HepG2 (cell line): Measurements from ENCODE around the gene PDE3B. TPM values are rescaled to one million over a fixed set of nuclear protein-coding genes. Genes with fewer than 3 reads are reported as not detected.
A peak's percentile ranks its signal among the peaks of the same experiment; 100 is the strongest.

Experiments used
- BCL3 ChIP-seq: sonication (generic); formaldehyde crosslinking; IDR thresholded peaks from 2 replicates; pipeline ENCODE4 v1.5.1; 2020; ENCODE audit warnings: mild to moderate bottlenecking, missing genetic modification reagents, moderate library complexity
- FOXO4 ChIP-seq: sonication (generic); formaldehyde crosslinking; conservative IDR thresholded peaks from 2 replicates; pipeline ENCODE4 v1.8.1; 2023; ENCODE audit warnings: missing genetic modification reagents
- GATAD1 ChIP-seq: IDR thresholded peaks from 2 replicates; pipeline ENCODE4 v1.6.1; 2016; ENCODE audit warnings: missing genetic modification reagents, missing compliant biosample characterization
- MAX ChIP-seq: IDR thresholded peaks from 2 replicates; pipeline ENCODE4 v1.6.1; 2012; ENCODE audit warnings: inconsistent platforms
- MLXIP ChIP-seq: sonication (generic); formaldehyde crosslinking; IDR thresholded peaks from 2 replicates; pipeline ENCODE4 v1.9.0; 2021; ENCODE audit warnings: missing genetic modification reagents, borderline replicate concordance
- MTF1 ChIP-seq: sonication (generic); formaldehyde crosslinking; IDR thresholded peaks from 2 replicates; pipeline ENCODE4 v1.5.0; 2020; ENCODE audit warnings: missing genetic modification reagents
- MYC ChIP-seq: sonication (generic); formaldehyde crosslinking; IDR thresholded peaks from 2 replicates; pipeline ENCODE4 v1.9.0; 2021; ENCODE audit warnings: missing genetic modification reagents, borderline replicate concordance
- NCOR1 ChIP-seq: fragments of 200-600 bp; sonication (generic); IDR thresholded peaks from 2 replicates; pipeline ENCODE4 v1.7.0; 2017; ENCODE audit warnings: antibody characterized with exemption, low read length, borderline replicate concordance
- NFATC3 ChIP-seq: sonication (generic); formaldehyde crosslinking; IDR thresholded peaks from 2 replicates; pipeline ENCODE4 v1.5.1; 2020; ENCODE audit warnings: mild to moderate bottlenecking, missing genetic modification reagents
- NR2F2 ChIP-seq: IDR thresholded peaks from 2 replicates; pipeline ENCODE4 v1.6.1; 2012; ENCODE audit warnings: low read depth, inconsistent platforms, borderline replicate concordance
- PBX3 ChIP-seq: sonication (generic); formaldehyde crosslinking; IDR thresholded peaks from 2 replicates; pipeline ENCODE4 v1.8.1; 2023; ENCODE audit warnings: missing genetic modification reagents, inconsistent platforms, borderline replicate concordance
- PCBP2 ChIP-seq: fragments of 200-400 bp; formaldehyde crosslinking; optimal IDR thresholded peaks from 2 replicates; pipeline ENCODE3; 2018; ENCODE audit warnings: low read length, low read depth; ENCODE audit not compliant: poor library complexity, severe bottlenecking
- RBM22 ChIP-seq: fragments of 200-400 bp; formaldehyde crosslinking; optimal IDR thresholded peaks from 2 replicates; pipeline ENCODE3; 2017; ENCODE audit warnings: mild to moderate bottlenecking, low read length, moderate library complexity
- SUZ12 ChIP-seq: fragments of 150-350 bp; IDR thresholded peaks from 2 replicates; pipeline ENCODE4 v1.6.1; 2014; ENCODE audit warnings: low read depth, low read length
- ZNF10 ChIP-seq: sonication (generic); formaldehyde crosslinking; IDR thresholded peaks from 2 replicates; pipeline ENCODE4 v1.4.0; 2020; ENCODE audit warnings: mild to moderate bottlenecking, low read depth, missing genetic modification reagents, borderline replicate concordance
- ZNF180 ChIP-seq: sonication (generic); formaldehyde crosslinking; IDR thresholded peaks from 2 replicates; pipeline ENCODE4 v1.4.0; 2020; ENCODE audit warnings: low read depth, missing genetic modification reagents, borderline replicate concordance
- ZNF343 ChIP-seq: sonication (generic); formaldehyde crosslinking; IDR thresholded peaks from 2 replicates; pipeline ENCODE4 v1.4.0; 2020; ENCODE audit warnings: mild to moderate bottlenecking, missing genetic modification reagents
- ZNF577 ChIP-seq: sonication (generic); formaldehyde crosslinking; IDR thresholded peaks from 2 replicates; pipeline ENCODE4 v1.4.0; 2020; ENCODE audit warnings: mild to moderate bottlenecking, low read depth, missing genetic modification reagents, borderline replicate concordance
- ZNF7 ChIP-seq: IDR thresholded peaks from 2 replicates; pipeline ENCODE4 v1.6.1; 2016; ENCODE audit warnings: missing biosample characterization, missing genetic modification reagents
- ZNF770 ChIP-seq: sonication (generic); formaldehyde crosslinking; IDR thresholded peaks from 2 replicates; pipeline ENCODE4 v1.5.0; 2020; ENCODE audit warnings: mild to moderate bottlenecking, missing genetic modification reagents
- ZSCAN22 ChIP-seq: sonication (generic); formaldehyde crosslinking; IDR thresholded peaks from 2 replicates; pipeline ENCODE4 v1.4.0; 2020; ENCODE audit warnings: mild to moderate bottlenecking, missing genetic modification reagents
- polyA plus RNA-seq, 8 experiments: library from polyadenylated mRNA; depleted of rRNA in 3 of 8; stranded (reverse) in 7 of 8; unstranded in 1 of 8; fragments of >200 nt; fragmentation: Illumina TruSeq in 4 of 8; extraction: Trizol in 4 of 8; gene quantifications; 2 replicates each; pipeline versions ENCODE4 v1.2.1 to v1.2.3, GENCODE V29; 2011 to 2016; ENCODE audit warnings: low read depth in 4 of 8, missing spikeins in 1 of 8, mixed read lengths in 1 of 8; ENCODE audit not compliant: insufficient read depth in 1 of 8
- total RNA-seq, 5 experiments: library from RNA; depleted of rRNA; stranded (reverse); fragments of >200 nt; fragmentation: Illumina TruSeq; extraction: Trizol; gene quantifications; 2 replicates each; pipeline ENCODE4 v1.2.3, GENCODE V29; 2016; ENCODE audit warnings: low read depth in 1 of 5

The PDE3B gene
- total and polyA plus RNA-seq, 2 of the 13 experiments (the other 11 are each of a cell fraction or from before 2014, with no cell fraction given): 14.1 to 26.5 TPM

GRCh38 chr11:14892036-14892556 is 248.5 kb downstream of the PDE3B start, which contains the start of gene CYP2R1 (continued):
- TF ChIP-seq MLXIP (CRISPR knock-in tag) (0 out of 2 replicates have a peak, but pooled peaks have one; percentile 32), RBM22 (no peak), ZNF577 (CRISPR knock-in tag) (no peak), NR2F2 (no peak), ZNF7 (CRISPR knock-in tag) (no peak), MAX (peak; percentile 79), SUZ12 (no peak), PBX3 (CRISPR knock-in tag) (no peak; the same call in 1 of the 2 replicates), GATAD1 (CRISPR knock-in tag) (no peak), NCOR1 (no peak), MTF1 (CRISPR knock-in tag) (no peak), ZSCAN22 (CRISPR knock-in tag) (no peak), NFATC3 (CRISPR knock-in tag) (no peak), BCL3 (CRISPR knock-in tag) (no peak), ZNF343 (no peak), FOXO4 (CRISPR knock-in tag) (no peak), ZNF10 (CRISPR knock-in tag) (no peak), ZNF180 (CRISPR knock-in tag) (no peak), ZNF770 (no peak), PCBP2 (no peak), MYC (peak; percentile 51; the same call in 1 of the 2 replicates)
